ENCODE data around the gene UROC1.
A peak's percentile ranks its signal among the peaks of the same experiment; 100 is the strongest.

Gene UROC1

DNA sequence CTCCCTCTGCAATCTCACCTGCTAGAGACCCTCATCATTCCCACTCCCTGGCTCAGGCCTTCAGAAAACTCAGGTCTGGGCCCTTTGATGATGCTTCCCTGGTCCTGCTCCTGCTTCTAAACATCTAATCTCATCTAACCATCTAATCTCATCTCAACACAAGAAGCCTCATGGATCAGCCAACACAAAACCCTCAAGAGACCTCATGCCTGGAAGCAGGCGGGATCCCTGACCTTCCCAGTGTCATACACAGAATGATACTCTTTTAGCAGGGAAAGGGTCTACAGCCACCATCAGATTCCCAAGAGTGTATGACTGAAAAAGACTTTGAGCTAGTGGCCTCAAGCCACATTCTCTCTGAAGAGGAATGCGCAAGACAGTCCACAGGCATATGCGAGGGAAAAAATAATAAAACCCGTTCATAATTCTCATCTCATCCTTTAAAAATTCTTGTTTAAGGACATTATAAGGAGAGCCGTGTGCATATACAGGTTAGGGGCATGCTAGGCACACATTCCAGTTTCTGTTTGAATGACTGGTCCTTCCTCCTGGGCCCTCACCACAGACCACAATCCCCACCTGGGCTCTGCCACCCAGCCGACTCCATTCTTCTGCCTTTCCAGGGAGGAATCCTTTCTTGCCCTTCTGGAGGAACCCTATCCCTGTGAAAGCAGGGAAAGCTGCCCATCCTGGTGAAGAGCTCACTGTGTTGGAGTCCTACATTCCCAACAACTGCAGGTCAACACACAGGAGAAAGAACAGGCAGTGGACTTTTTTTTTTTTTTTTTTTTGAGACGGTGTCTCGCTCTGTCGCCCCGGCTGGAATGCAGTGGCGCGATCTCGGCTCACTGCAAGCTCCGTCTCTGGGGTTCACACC, 44.0 kb downstream of the UROC1 start:
- TF ChIP-seq GATA3 (IDR thresholded peaks at IDR 0.05; ENCODE audit: low read depth, low read length), result no peak
- TF ChIP-seq GATA2 (IDR thresholded peaks at IDR 0.05; ENCODE audit: low read depth, low read length), result no peak

GRCh38 chr3:126472277-126473006, 45.1 kb downstream of the UROC1 start:
- TF ChIP-seq GATA3 (IDR thresholded peaks at IDR 0.05; ENCODE audit: low read depth, low read length) (no peak), GATA2 (IDR thresholded peaks at IDR 0.05; ENCODE audit: low read depth, low read length) (peak; percentile 48; the same call in 1 of the 2 replicates)

DNA sequence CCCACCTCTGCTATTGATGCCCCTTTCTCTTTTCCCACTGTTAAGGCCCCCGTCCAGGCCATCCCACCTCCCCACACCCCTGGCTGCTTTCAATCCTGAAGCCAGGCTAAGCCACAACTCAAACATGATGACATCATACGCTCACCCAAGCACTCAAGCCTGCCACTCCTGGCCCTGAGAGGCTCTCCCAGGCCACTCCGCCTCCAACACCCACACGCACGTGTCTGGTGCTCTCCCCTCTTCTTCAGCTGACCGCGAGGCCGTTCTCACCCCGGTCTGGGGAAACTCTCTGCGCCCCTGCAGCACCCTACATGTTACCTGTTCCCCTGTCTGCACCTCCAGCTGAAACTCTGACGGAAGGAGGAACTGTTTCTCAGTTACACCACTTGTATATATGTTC, 48.1 kb downstream of the UROC1 start:
- no peak for TF ChIP-seq GATA2 (IDR thresholded peaks at IDR 0.05; ENCODE audit: low read depth, low read length)
- no peak for TF ChIP-seq GATA3 (IDR thresholded peaks at IDR 0.05; ENCODE audit: low read depth, low read length)

GRCh38 chr3:126468028-126468891, 49.3 kb downstream of the UROC1 start:
- TF ChIP-seq GATA3 (IDR thresholded peaks at IDR 0.05; ENCODE audit: low read depth, low read length) (no peak), GATA2 (IDR thresholded peaks at IDR 0.05; ENCODE audit: low read depth, low read length) (no peak)

- TF ChIP-seq GATA2 (IDR thresholded peaks at IDR 0.05; ENCODE audit: low read depth, low read length) (no peak), GATA3 (IDR thresholded peaks at IDR 0.05; ENCODE audit: low read depth, low read length) (no peak)
Measured at GRCh38 chr3:126467611-126467955, 50.0 kb downstream of the UROC1 start.

- TF ChIP-seq GATA3 (IDR thresholded peaks at IDR 0.05; ENCODE audit: low read depth, low read length) (no peak), GATA2 (IDR thresholded peaks at IDR 0.05; ENCODE audit: low read depth, low read length) (no peak)
Measured at GRCh38 chr3:126466886-126467610, 50.5 kb downstream of the UROC1 start.

DNA sequence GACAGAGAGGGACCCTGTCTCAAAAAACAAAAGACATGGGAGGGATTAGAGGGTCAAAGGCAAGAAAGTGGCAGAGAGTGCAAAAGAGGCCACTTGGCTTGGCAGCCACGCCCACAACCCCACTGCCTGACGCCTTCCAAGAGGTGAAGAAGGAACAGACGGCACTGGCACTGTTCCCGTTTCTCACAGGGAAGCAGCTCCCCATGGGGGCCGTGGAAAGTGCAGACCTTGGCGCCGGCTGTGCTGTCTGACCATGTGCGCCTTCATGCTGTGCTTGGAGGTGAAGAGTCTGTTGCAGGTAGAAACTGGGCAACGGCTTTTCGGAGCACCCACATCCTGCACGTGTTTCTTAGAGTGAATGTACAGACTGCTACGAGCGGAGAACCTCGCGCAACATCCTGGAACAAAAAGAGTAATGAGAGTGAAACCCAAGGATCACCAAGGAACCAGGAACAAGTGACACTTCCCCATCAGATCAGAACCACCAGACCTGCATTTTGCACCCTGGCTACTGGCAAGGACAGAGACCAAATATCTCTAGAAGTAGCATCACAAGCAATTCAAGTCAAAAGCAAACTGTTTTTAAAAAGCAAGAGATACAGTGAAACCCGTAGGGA, 51.5 kb downstream of the UROC1 start:
- no peak for TF ChIP-seq GATA2 (IDR thresholded peaks at IDR 0.05; ENCODE audit: low read depth, low read length)
- TF ChIP-seq GATA3 (IDR thresholded peaks at IDR 0.05; ENCODE audit: low read depth, low read length), result no peak

- no peak for TF ChIP-seq GATA2 (IDR thresholded peaks at IDR 0.05; ENCODE audit: low read depth, low read length)
- no peak for TF ChIP-seq GATA3 (IDR thresholded peaks at IDR 0.05; ENCODE audit: low read depth, low read length)
Measured at GRCh38 chr3:126464997-126465396, 52.6 kb downstream of the UROC1 start.

DNA sequence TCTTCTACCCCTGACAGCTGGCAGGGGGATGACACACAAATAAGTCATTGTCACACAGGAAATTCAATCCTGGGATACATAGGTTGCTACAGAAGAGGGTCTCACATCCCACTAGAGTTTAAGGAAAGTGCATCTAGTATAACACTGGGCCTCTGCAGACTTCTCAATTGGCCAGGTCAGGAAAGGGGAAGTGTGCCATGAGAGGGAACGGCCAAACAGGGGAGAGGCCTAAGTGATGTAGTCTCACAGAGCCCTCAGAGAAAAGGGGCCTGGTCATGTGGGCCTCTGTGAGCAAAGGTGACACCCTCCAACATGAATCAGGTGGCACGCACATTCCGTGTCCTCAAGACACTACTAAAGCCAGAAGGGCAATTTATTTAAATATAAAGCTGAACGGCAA, 53.1 kb downstream of the UROC1 start:
- TF ChIP-seq GATA3 (IDR thresholded peaks at IDR 0.05; ENCODE audit: low read depth, low read length) (no peak), GATA2 (IDR thresholded peaks at IDR 0.05; ENCODE audit: low read depth, low read length) (no peak)

DNA sequence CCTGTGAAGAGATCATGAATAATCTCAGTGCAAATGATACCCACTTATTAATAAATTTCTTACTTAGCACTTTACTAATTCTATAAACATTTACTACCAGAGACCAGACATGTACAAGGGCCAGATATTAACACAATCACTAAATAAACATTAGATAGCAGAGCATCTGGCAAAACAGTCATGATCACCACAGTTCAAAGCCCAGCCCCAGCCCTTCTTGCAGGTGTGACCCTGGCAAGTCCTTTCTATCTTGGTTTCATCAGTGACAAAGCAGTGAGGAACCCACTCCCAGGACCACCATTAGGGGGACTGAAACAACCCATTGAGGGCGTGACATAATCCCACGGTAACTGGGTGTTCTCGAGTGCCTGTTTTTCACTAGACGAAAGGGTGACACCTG, 53.5 kb downstream of the UROC1 start:
- no peak for TF ChIP-seq GATA2 (IDR thresholded peaks at IDR 0.05; ENCODE audit: low read depth, low read length)

DNA sequence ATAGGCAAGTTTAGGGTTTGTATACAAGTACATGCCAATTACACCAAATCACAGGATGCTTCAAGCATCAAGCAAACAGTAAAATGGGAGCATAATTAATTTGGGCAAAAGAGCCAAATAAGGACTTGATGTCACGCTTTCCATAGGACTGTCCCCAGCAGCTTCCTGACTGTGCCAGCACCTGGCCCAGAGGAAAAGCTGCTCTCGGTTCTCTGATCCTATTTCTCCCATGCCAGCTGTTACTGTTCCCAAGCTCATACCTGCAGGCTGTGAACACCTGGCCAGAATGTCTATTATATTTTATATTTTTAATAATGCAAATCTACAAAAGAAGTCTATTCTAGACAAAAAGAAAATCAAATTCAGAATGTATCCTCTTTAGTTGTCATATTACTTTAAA, 54.1 kb downstream of the UROC1 start:
- TF ChIP-seq GATA3 (IDR thresholded peaks at IDR 0.05; ENCODE audit: low read depth, low read length) (no peak), GATA2 (IDR thresholded peaks at IDR 0.05; ENCODE audit: low read depth, low read length) (no peak)

DNA sequence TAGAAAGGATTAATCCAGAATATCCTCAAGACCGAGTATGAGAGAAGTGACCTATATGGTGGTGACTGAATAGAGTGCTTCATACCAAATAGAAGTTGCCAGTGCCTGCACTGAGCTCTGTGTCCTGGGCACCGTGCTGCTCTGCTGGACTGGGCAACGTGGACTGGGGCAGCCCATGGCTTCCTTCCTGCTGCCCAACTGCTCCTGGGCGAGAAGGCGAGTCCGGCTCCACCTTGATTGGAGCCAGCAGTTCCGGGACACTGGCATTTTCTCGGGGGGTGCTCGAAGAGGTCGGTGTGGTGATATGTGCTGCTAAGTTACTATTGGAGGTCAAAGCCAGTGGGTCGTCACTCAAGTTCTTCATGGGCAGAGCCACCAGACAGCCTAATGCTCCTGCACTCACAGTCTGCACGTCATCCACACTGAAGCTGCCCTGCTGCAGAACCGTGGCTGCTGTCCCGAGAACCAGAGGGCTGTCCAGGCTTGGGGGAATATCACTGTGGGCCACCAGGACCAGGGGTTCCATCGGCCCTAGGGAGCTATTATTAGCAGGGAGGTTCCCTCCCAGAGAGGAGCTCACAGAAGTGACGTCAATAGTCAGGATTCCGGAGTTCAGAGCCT, 56.0 kb downstream of the UROC1 start:
- TF ChIP-seq GATA3 (IDR thresholded peaks at IDR 0.05; ENCODE audit: low read depth, low read length) (no peak), GATA2 (IDR thresholded peaks at IDR 0.05; ENCODE audit: low read depth, low read length) (no peak)

DNA sequence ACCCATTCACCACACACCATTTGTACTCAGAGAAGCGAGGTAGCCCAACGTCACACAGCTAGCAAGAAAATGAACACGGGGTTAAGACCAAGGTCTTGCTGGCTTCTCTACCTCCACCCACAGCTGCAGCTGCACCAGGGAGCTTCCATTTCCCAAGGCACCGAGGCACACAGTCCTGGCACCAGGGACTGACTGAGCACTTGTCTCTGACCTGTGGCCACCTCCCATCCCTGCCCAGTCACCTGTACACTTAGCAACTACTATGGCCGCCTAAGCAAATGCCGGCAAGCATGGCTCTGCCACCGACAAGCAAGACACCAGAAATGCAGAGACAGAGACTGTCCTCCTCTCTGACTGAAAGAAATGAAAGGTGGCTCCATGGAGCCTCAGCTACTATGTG, 57.2 kb downstream of the UROC1 start:
- TF ChIP-seq GATA3 (IDR thresholded peaks at IDR 0.05; ENCODE audit: low read depth, low read length) (no peak), GATA2 (IDR thresholded peaks at IDR 0.05; ENCODE audit: low read depth, low read length) (no peak)
